ENCODE data around the gene GASK1B.

GASK1B gene

GRCh38 chr4:158146736-158147135, 26.1 kb downstream of the GASK1B start:
- no peak for DNase-seq (ENCODE audit: low read depth)

- DNase-seq (ENCODE audit: low read depth): no peak
Measured at GRCh38 chr4:158139086-158139485, 33.7 kb downstream of the GASK1B start.

GRCh38 chr4:158134222-158134621, 38.6 kb downstream of the GASK1B start:
- no peak for DNase-seq (ENCODE audit: low read depth)

GRCh38 chr4:158133551-158133950, 39.3 kb downstream of the GASK1B start:
- no peak for DNase-seq (ENCODE audit: low read depth)

- DNase-seq (ENCODE audit: low read depth): peak; percentile 76
Measured at GRCh38 chr4:158131027-158131426, 41.8 kb downstream of the GASK1B start.

GRCh38 chr4:158130204-158130603, 42.6 kb downstream of the GASK1B start:
- no peak for DNase-seq (ENCODE audit: low read depth)

- no peak for DNase-seq (ENCODE audit: low read depth)
Measured at GRCh38 chr4:158129694-158130093, 43.1 kb downstream of the GASK1B start.

GRCh38 chr4:158128540-158128939, 44.3 kb downstream of the GASK1B start:
- no peak for DNase-seq (ENCODE audit: low read depth)

GRCh38 chr4:158125310-158125709, 47.5 kb downstream of the GASK1B start:
- DNase-seq (ENCODE audit: low read depth): no peak
